ENCODE measurements around the gene ART4.

The ART4 gene

GRCh38 chr12:14843425-14843887, at the start of gene ART4:
ART4 (minus strand) TSS chr12:14843526; CDS start chr12:14843113, 413 bp downstream.
- no peak within 1 kb of the TSS for H3K4me3 ChIP-seq (ENCODE audit: low read depth, low read length)
- no peak for DNase-seq (ENCODE audit: low read depth)
- TF ChIP-seq CTCF (IDR thresholded peaks at IDR 0.05; ENCODE audit: low read depth, low read length, missing control alignments) = no peak

GRCh38 chr12:14892726-14893505, 49.6 kb upstream of the ART4 start:
- TF ChIP-seq CTCF (IDR thresholded peaks at IDR 0.05; ENCODE audit: low read depth, low read length, missing control alignments) = no peak
- H3K4me3 ChIP-seq (ENCODE audit: low read depth, low read length) = no peak overlapping the region
- DNase-seq (ENCODE audit: low read depth) = no peak

GRCh38 chr12:14890701-14891100, 47.4 kb upstream of the ART4 start:
- DNase-seq (ENCODE audit: low read depth) = no peak
- H3K4me3 ChIP-seq (ENCODE audit: low read depth, low read length) = no peak overlapping the region

GRCh38 chr12:14886271-14886670, 42.9 kb upstream of the ART4 start:
- no peak for TF ChIP-seq CTCF (IDR thresholded peaks at IDR 0.05; ENCODE audit: low read depth, low read length, missing control alignments)

More at GRCh38 chr12:14890701-14891100, 47.4 kb upstream of the ART4 start:
- no peak for TF ChIP-seq CTCF (IDR thresholded peaks at IDR 0.05; ENCODE audit: low read depth, low read length, missing control alignments)

GRCh38 chr12:14885718-14886221, 42.4 kb upstream of the ART4 start, which contains the start of gene MGP:
MGP (minus strand) TSS chr12:14885854; CDS start chr12:14885791, 63 bp downstream.
- no peak for DNase-seq (ENCODE audit: low read depth)
- TF ChIP-seq CTCF (IDR thresholded peaks at IDR 0.05; ENCODE audit: low read depth, low read length, missing control alignments) = no peak
- H3K4me3 ChIP-seq (ENCODE audit: low read depth, low read length) = no peak within 1 kb of the TSS

More at GRCh38 chr12:14886271-14886670, 42.9 kb upstream of the ART4 start:
- no peak overlapping the region for H3K4me3 ChIP-seq (ENCODE audit: low read depth, low read length)
- no peak for DNase-seq (ENCODE audit: low read depth)

GRCh38 chr12:14884458-14884878, 41.1 kb upstream of the ART4 start:
- DNase-seq (ENCODE audit: low read depth) = peak; percentile 66
- H3K4me3 ChIP-seq (ENCODE audit: low read depth, low read length) = no peak overlapping the region
- no peak for TF ChIP-seq CTCF (IDR thresholded peaks at IDR 0.05; ENCODE audit: low read depth, low read length, missing control alignments)
